ENCODE measurements around the gene NADSYN1. TPM values are rescaled to one million over a fixed set of nuclear protein-coding genes. Genes with fewer than 3 reads are reported as not detected.

Gene NADSYN1
- total RNA-seq, 1 donor from 2014 or later: 66.7 TPM

- H3K4me3 ChIP-seq (ENCODE audit: low read depth, low read length): no peak overlapping the region
- H3K36me3 ChIP-seq (ENCODE audit: control insufficient read depth, insufficient read depth, low read length): peaks cover 2% of the 10 kb centered on the region
- DNase-seq (ENCODE audit: low read depth): no peak
- no peak for TF ChIP-seq CTCF (IDR thresholded peaks at IDR 0.05; ENCODE audit: insufficient read depth, low read length, poor library complexity, severe bottlenecking)
- H3K27me3 ChIP-seq (ENCODE audit: control insufficient read depth, insufficient read depth, low read length): no peaks in the 10 kb centered on the region
Measured at GRCh38 chr11:71430166-71430565, 22.8 kb upstream of the NADSYN1 start.

GRCh38 chr11:71431271-71431670 is 21.7 kb upstream of the NADSYN1 start:
- Histone ChIP-seq H3K27me3 (ENCODE audit: control insufficient read depth, insufficient read depth, low read length) (no peaks in the 10 kb centered on the region), H3K4me3 (ENCODE audit: low read depth, low read length) (no peak overlapping the region), H3K36me3 (ENCODE audit: control insufficient read depth, insufficient read depth, low read length) (peaks cover 2% of the 10 kb centered on the region)
- no peak for DNase-seq (ENCODE audit: low read depth)
- no peak for TF ChIP-seq CTCF (IDR thresholded peaks at IDR 0.05; ENCODE audit: insufficient read depth, low read length, poor library complexity, severe bottlenecking)

GRCh38 chr11:71432761-71433647 is 20.0 kb upstream of the NADSYN1 start:
- Histone ChIP-seq H3K36me3 (ENCODE audit: control insufficient read depth, insufficient read depth, low read length) (peaks cover 2% of the 10 kb centered on the region), H3K4me3 (ENCODE audit: low read depth, low read length) (no peak overlapping the region), H3K27me3 (ENCODE audit: control insufficient read depth, insufficient read depth, low read length) (no peaks in the 10 kb centered on the region)
- DNase-seq (ENCODE audit: low read depth): no peak
- no peak for TF ChIP-seq CTCF (IDR thresholded peaks at IDR 0.05; ENCODE audit: insufficient read depth, low read length, poor library complexity, severe bottlenecking)

GRCh38 chr11:71433648-71434450 is 19.2 kb upstream of the NADSYN1 start:
- TF ChIP-seq CTCF (IDR thresholded peaks at IDR 0.05; ENCODE audit: insufficient read depth, low read length, poor library complexity, severe bottlenecking): no peak
- DNase-seq (ENCODE audit: low read depth): no peak
- Histone ChIP-seq H3K4me3 (ENCODE audit: low read depth, low read length) (no peak overlapping the region), H3K27me3 (ENCODE audit: control insufficient read depth, insufficient read depth, low read length) (no peaks in the 10 kb centered on the region), H3K36me3 (ENCODE audit: control insufficient read depth, insufficient read depth, low read length) (peaks cover 2% of the 10 kb centered on the region)

- H3K36me3 ChIP-seq (ENCODE audit: control insufficient read depth, insufficient read depth, low read length): peaks cover 4% of the 10 kb centered on the region
Measured at GRCh38 chr11:71434576-71435130, 18.4 kb upstream of the NADSYN1 start.

More at GRCh38 chr11:71434576-71435130, 18.4 kb upstream of the NADSYN1 start:
- H3K4me3 ChIP-seq (ENCODE audit: low read depth, low read length): no peak overlapping the region
- DNase-seq (ENCODE audit: low read depth): no peak
- no peak for TF ChIP-seq CTCF (IDR thresholded peaks at IDR 0.05; ENCODE audit: insufficient read depth, low read length, poor library complexity, severe bottlenecking)
- H3K27me3 ChIP-seq (ENCODE audit: control insufficient read depth, insufficient read depth, low read length): no peaks in the 10 kb centered on the region
